ENCODE results near the gene FBXO2. TPM values are rescaled to one million over a fixed set of nuclear protein-coding genes. Genes with fewer than 3 reads are reported as not detected.

Gene FBXO2
- total RNA-seq, 1 experiment from 2014 or later: not detected

DNA sequence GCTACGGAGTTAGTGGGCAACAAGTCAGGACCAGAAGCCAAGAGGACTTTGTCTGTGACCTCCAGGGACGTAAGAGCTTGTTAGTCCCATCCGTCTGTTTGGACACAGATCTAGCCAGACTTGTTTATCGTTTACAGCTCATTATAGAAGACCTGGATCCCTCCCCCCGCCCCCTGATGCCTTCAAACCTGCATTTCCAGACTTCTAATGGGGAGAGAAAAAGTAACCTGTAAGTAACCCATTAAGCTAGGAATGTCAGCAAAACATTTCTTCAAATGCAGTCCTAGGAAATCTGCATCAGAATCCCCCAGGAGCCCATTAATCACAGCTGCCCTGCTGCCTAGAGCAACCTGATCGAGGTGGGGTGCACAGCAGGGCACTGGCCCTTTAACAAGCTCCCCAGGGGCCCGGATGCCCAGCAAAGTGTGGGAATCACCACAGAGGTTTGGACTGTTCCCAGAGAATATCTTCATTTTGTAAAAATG, 28.1 kb upstream of the FBXO2 start:
- no peak for DNase-seq (ENCODE audit: low spot score)

DNA sequence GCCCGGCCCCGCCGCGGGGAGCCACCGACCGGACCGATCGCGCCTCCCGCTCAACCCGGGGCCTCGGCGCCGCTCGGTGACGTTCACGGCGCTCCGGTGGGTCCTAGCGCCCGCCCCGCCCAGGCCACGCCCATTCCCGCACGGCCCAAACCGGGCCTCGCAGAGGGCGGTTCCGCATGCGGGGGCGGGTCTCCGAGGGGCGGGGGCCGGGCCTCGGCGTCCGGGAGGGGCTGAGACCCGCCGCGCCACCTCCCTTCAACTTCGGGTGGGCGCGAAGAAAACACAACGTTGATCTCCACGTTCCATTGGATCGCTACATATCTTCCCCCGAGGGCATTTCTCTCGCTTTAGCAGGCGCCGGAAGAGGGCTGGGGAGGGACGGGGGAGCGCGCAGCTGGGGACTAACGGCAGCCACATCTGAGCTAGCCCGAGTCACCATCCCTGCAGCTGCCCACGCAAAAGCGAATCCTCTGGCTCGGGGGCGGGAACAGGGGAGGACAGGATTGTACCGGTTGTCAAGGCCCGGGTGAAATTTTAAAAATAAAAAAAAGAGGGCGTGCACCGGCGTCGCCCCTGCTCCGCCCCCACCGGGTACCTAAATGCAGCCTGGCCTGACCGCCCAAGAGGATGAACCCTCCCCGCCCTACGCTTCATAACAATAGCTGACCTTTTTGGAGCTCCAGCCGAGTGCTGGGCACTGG, 27.0 kb upstream of the FBXO2 start, which contains the start of gene MAD2L2:
Gene MAD2L2, minus strand, starts transcription at position 78 of the 701 bp plus-strand sequence. CDS start 547 bp downstream, outside the sequence.
- peak; percentile 66 for DNase-seq (ENCODE audit: low spot score)

DNA sequence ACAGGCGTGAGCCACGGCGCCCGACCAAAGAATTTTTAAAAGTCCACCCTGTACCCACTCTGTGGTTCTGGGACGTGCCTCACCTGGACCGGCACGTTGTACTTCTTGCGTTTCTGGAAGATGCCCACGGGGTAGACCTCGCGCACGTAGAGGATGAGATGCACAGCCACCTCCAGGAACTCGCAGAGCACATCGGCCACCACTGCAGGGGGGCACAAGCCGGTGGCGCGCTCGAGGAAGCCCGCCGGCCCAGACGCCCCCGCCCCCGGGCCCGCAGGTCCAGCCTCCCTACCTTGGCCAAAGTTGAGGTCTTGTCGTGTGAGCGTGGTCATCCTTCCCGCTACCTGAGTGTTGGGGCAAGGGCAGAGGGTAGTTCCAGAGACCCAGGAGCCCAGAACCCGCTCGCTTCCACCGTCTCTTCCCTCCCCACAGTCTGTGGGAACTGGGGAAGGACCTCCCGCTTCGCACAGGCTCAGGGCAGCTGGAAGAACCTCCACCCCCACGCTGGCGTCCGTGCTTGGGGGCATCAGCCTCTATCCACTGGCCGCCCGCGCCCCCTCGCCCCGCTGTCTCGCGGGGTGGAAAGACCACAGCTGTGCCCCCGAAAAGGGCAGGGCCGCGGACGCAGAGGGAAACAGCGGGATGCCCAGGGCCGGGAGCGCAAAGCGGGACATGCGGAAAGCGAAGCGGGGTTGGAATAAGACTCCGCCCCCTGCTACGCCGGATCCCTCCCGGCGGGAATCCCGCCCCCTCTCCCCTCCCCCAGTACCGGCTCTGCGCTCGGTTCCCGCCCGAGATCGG, 26.2 kb upstream of the FBXO2 start:
- DNase-seq (ENCODE audit: low spot score): no peak

DNA sequence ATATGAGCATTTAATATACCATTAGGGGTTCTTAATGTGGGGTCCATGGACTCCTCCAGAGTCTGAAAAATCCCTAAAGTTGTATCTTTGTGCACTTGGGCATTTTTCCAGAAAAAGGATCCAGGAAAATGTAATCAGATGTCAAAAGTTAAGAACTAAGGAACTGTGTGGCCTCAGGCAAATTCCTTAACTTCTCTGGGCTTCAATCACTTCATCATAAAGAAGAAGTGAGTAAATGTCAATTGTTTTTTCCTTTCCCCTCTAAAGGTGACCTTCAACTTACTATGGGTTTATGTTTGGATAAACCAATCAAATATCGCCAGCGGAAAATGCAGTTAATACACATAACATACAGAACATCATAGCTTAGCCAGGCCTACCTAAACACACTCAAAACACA, 24.2 kb upstream of the FBXO2 start:
- no peak for DNase-seq (ENCODE audit: low spot score)

DNA sequence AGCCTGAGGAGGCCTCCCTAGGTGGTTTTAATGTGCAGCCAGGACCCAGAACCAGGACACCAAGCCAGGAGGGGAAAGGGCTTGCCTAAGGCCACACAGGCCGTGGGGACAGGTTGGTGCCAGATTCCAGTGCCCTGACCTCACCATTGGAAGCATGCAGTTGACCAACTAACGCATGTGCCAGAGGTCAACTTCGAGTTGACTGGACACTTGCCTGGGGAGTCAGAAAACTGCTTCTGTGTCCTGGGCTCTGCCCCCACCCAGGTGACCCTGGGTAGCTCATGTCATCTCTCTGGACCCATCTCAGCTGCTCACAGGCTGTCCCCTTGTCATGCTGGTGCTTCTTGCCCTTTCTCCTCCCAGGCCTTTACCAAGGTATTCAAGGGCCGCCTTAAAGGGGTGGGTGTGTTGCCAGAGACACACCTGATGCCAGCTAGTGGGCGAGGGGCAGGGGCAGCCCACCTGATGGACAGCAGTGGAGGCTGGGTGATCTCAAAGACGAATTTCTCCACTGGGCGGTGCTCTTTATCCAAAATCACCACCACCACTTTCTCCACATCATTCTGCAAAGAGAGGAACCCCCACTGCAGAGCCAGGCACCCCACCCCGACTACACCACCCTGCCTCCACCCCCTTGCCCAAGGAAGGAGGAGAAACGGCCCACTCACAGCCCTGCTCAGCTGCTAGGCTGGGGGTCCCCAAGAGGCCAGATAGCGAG, 22.3 kb upstream of the FBXO2 start:
- no peak for DNase-seq (ENCODE audit: low spot score)

DNA sequence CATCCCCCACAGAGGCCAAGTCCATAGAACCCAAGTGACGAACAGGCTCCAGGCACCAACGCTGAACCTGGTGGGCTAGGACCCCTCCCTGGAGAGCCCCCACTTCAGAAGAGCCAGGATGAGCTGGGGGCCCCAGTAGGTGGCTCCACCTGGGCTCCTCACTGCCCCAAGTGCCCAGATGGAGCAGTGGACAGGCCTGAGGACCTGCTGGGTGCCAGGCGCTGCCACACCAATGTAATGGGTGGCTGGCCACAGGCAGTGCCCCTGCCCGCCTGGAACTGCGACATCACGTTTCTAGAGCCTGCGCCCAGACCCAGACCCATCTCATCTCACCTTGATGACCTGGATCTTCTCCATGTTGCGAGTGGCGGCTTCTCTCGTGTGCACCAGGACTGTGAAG, 21.1 kb upstream of the FBXO2 start:
- no peak for DNase-seq (ENCODE audit: low spot score)

DNA sequence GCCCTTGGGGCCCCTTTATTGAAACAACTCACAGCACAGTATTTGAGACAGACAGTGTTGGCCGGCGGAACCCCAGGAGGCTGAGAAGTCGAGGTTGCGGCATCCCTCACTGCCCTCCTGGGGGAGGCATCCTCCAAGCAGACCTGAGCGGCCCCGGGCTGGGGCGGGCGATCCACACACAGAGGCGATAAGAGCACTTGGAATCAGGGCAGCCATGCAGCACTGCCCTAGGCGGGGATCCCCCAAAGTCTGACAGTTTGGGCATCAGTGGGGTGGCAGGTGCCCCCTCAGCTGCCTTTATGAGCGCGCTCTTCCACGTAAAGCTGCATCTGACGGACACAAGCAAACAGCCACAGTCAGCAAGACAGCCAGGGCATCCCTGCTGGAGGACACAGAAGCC, 20.3 kb upstream of the FBXO2 start:
- DNase-seq (ENCODE audit: low spot score): no peak

DNA sequence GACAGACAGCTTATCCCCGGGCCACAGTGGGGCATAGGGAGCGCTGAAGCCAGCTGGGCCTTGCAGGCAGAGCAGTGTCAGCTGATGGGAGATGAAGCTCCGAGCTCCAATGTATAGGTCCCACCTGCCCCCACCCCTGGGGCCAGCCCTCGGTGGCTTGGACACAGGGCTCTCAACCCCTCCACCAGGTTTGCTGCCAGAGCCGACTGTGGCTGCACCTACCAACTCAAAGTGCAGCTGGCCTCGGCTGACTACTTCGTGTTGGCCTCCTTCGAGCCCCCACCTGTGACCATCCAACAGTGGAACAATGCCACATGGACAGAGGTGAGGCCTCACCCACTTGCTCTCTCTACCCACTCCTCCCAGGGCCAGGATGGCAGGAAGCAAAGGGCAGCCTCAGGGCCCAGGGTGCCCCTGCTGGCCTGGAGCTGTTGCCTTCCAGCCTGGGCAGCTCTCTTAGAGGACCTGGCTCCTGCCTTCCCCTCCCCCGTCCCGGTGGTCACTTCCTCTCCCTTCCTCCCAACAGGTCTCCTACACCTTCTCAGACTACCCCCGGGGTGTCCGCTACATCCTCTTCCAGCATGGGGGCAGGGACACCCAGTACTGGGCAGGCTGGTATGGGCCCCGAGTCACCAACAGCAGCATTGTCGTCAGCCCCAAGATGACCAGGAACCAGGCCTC, 19.0 kb upstream of the FBXO2 start:
- no peak for DNase-seq (ENCODE audit: low spot score)

DNA sequence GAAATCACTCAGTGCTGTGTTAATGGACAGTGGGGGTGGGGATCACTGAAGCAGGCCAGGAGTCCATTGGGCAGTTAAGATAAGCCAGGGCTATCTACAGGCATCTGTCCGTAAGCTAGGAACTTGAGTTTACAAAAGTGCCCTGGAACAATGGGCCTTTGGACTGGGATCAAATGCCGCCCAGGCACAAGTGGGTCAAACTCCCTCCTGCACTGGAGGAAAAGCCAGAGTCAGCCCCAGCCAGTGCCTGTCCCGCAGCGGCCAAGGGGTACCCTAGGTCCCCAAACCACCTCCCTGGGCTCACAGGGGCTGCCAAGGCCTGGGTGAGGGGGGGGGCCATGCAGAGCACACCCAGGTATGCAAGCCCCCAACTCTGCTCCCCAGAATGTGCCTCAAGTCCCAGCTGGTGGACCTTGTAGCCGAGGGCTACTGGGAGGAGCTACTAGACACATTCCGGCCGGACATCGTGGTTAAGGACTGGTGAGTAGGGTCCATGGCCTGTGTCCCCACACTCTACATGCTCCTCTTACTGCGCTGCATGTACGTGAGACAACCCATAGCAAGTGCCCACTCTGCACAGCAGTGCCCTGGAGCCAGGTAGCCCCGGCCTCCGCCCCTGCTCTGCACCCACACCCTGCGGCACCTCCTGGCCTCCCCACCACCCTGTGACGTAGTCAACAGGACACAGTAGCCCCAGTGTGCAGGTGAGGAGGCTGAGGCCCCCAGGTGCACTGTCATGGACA, 17.5 kb upstream of the FBXO2 start:
- DNase-seq (ENCODE audit: low spot score): no peak

DNA sequence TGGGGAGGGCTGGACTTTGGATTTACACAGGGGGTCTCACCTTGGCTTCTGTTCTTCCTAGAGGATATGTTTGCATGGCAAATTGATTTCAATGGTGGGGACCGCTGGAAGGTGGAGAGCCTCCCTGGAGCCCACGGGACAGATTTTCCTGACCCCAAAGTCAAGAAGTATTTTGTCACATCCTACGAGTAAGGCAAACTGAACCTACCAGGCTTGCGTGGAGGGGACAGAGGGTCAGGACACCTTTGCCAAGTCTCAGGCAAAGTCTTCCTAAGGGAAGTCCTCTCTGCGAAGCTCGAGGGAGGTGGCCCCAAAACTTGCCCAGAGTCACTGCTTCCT, 16.9 kb upstream of the FBXO2 start:
- no peak for DNase-seq (ENCODE audit: low spot score)

DNA sequence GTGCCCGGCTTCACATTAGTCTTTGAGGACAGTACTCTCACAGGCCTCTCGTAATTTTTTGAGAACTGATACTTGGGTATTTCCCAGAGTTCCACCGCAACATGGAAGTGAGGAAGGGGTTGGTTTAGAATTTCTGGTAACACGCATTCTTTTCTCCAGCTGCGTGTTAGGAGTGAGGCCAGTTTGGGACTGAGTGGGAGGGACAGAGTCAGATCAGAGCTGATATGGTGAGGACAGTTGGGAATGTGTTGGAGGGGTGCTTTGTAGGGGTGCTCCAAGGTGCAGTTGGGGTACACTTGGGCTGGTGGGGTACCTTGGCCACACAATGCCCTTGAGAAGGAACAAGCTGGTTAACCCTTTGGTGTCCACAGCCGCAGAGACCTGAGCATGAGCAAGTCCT, 16.5 kb upstream of the FBXO2 start:
- DNase-seq (ENCODE audit: low spot score): no peak

DNA sequence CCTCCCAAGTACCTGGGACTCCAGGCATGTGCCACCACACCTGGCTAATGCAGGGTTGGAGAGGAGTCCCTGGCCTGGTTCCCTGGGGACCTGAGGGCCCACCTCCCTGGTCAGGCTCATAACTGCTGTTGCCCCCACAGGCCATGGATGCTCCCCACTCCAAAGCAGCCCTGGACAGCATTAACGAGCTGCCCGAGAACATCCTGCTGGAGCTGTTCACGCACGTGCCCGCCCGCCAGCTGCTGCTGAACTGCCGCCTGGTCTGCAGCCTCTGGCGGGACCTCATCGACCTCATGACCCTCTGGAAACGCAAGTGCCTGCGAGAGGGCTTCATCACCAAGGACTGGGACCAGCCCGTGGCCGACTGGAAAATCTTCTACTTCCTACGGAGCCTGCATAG, 14.3 kb upstream of the FBXO2 start:
- DNase-seq (ENCODE audit: low spot score): no peak

DNA sequence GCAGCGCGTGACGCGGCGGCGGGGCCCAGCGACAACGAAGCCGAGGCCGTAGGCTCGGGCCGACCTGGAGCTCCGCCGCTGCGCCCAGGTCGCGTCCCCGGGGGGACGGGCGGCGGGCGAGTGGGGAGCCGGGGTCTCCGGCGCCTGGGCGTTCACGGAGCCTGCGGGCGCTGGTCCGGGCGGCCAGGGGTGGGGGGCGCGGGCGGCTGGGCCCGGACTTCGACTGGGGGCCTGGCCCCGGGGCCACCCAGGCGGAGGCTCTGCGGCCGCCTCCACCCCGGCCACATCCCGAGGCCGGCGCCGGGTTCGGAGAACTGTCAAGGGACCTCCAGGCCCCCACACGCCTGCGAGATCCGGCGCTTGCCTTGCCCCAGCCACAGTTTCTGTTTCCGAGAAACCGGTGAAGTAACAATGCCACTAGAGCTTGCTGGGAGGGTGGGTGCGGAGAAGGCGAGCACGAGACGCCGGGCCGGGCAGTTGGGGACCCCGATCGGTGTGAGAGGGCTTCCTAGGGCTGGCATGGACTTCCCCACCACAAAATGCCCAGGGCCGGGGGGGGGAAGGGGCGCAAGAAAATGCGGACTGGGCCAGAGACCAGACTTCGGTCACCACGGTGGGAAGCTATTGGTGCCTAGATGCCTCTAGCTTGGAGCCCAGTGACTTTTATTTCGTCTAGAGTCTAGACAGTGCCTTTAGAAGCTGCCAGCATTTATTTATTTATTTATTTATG, 10.3 kb upstream of the FBXO2 start:
- no peak for DNase-seq (ENCODE audit: low spot score)

DNA sequence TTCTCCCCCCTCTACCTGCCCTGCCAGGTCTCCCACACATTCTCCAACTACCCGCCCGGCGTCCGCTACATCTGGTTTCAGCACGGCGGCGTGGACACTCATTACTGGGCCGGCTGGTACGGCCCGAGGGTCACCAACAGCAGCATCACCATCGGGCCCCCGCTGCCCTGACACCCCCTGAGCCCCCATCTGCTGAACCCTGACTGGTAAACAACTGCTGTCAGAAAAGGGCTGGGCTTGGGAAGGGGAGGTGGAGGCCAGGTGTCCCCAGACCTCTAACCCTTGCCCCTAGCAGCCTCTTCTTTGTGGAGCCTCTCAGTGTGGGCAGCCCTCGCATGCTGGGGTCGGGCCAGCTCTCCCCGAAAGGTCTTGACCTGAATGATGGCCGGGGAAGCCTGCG, 6.9 kb upstream of the FBXO2 start:
- DNase-seq (ENCODE audit: low spot score): no peak

DNA sequence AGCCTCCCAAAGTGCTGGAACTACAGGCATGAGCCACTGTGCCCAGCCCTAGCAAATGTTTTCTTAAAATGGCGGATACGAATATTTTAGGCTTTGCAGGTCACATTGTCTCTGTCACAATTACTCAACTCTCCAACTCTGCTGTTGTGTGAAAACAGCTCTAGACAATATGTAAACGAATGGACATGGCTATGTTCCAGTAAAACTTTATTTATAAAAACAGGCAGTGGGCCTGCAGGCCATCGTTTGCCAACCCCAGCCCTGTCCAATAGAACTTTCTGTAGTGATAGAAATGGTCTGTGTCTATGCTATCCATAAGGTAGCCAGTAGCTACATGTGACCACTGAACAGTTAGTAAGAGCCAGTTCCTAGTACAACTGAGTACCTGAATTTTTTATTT, 5.5 kb upstream of the FBXO2 start:
- no peak for DNase-seq (ENCODE audit: low spot score)

DNA sequence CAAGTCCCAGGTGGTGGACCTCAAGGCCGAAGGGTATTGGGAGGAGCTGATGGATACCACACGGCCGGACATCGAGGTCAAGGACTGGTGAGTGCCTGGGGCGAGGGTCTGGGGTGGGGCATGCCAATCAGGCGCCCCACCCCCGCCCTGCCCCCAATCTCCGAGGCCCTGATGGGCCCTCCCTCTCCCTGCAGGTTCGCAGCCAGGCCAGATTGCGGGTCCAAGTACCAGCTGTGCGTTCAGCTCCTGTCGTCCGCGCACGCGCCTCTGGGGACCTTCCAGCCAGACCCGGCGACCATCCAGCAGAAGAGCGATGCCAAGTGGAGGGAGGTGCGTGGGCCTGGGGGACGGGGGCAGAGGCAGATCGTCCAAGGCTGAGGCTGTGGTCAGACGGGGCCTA, 4.3 kb upstream of the FBXO2 start:
- no peak for DNase-seq (ENCODE audit: low spot score)

DNA sequence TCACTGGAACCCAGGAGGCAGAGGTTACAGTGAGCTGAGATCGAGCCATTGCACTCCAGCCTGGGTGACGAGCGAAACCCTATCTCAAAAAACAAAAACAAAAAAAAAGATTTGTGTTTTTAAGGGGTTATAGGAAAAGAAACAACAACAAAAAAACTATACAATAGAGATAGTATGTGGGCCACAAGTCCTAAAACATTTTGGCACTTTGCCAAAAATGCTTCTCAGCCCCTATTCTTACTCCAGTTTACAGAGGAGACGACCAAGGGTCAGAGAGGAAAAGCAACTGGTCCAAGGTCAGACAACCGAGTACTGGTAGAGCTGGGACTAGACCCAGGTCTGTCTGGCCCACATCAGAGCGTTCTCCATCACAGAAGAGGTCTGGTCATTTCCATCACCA, 3.4 kb upstream of the FBXO2 start:
- DNase-seq (ENCODE audit: low spot score): no peak

DNA sequence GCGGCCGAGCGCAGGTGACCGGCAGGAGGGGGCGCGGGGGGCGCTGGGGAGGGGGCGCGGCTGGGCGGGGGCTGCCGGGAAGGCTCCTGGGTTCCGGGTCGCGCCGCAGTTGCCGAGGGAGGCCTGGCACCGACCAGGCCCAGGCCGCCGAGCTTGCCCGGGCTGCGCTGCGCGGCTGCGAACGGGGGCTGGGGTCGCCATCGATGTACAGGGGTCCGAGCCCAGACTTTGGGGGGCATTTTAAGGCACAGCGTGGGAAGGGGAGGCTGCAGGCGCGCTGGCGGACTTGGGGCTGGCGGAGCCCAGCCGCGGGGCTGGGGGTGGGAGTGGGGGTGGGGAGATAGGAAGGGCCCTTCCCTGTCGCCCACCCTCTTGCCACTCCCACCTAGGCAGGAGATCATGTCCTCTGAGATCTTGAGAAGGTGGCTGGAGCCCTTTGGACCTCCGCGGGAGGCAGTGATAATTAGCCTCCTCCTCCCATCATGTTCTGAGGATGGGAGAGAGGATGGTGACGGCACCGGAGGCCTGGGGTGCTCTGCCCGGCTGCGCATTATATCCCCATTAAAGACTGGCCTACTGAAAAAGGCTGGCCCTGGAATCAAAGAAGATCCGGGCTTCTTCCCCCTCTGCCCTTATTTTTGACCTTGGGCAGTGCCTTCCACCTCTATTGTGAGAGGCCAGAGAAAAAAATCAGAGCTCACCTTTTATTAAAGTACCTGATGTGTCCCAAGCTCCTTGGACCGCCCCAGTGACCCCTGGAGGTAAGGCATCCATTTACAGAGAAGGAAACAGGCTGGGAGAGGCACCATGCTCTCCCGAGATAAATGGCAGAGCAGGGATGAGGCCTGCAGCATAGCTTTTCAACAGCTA, 945 bp upstream of the FBXO2 start:
- no peak for DNase-seq (ENCODE audit: low spot score)

DNA sequence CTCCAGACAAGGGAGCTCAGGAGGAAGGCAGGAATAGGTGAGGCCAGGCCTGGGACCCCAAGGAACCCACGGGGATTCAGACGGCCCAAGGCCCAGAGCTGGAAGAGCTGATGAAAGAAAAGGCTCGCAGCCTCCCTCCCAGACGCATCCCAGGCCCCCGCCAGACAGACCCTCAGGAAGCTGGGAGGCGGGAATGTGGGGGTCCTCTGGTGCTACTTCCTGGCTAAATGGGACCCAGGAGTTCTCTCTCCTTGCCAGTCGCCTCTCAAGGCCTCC, 430 bp downstream of the FBXO2 start:
- DNase-seq (ENCODE audit: low spot score): no peak

Data from HT-29 (cell line).